Neural progenitor cell (in vitro differentiated cells): ENCODE results near the gene HEATR5A. TPM values are rescaled to one million over a fixed set of nuclear protein-coding genes. Genes with fewer than 3 reads are reported as not detected.
A peak's percentile ranks its signal among the peaks of the same experiment; 100 is the strongest.

ENCODE experiments used
- DNase-seq: peaks from one replicate; pipeline ENCODE4 v3.0.0-alpha.2; 2016; ENCODE audit warnings: low spot score
- H2AFZ ChIP-seq: fragments of 200-600 bp; sonication (generic); replicated peaks from 2 replicates; pipeline ENCODE4 v1.6.1; 2016; ENCODE audit warnings: antibody characterized with exemption
- H3F3A ChIP-seq: fragments of 200-600 bp; sonication (generic); 2 replicates; pipeline ENCODE4 v1.6.1; 2016; ENCODE audit warnings: antibody characterized with exemption, low read depth
- H3K27ac ChIP-seq: fragments of 200-600 bp; sonication (generic); 2 replicates; pipeline ENCODE4 v1.5.1; 2016; ENCODE audit warnings: mild to moderate bottlenecking
- H3K27me3 ChIP-seq: fragments of 200-600 bp; sonication (generic); 2 replicates; pipeline ENCODE4 v1.6.1; 2016; ENCODE audit warnings: mild to moderate bottlenecking, moderate library complexity
- H3K36me3 ChIP-seq: fragments of 200-600 bp; sonication (generic); 2 replicates; pipeline ENCODE4 v1.5.1; 2016
- H3K4me1 ChIP-seq: fragments of 200-600 bp; sonication (generic); 2 replicates; pipeline ENCODE4 v1.6.1; 2016; ENCODE audit warnings: mixed run types
- H3K4me2 ChIP-seq: fragments of 200-600 bp; sonication (generic); 2 replicates; pipeline ENCODE4 v1.6.1; 2016
- H3K4me3 ChIP-seq: fragments of 200-600 bp; sonication (generic); 2 replicates; pipeline ENCODE4 v1.5.1; 2016
- H3K79me2 ChIP-seq: fragments of 200-600 bp; sonication (generic); 2 replicates; pipeline ENCODE4 v1.6.1; 2016; ENCODE audit warnings: low read depth
- H3K9ac ChIP-seq: fragments of 200-600 bp; sonication (generic); 2 replicates; pipeline ENCODE4 v1.6.1; 2016
- H3K9me3 ChIP-seq: fragments of 200-600 bp; sonication (generic); 2 replicates; pipeline ENCODE4 v1.5.1; 2016; ENCODE audit warnings: low read depth
- H4K20me1 ChIP-seq: fragments of 200-600 bp; sonication (generic); 2 replicates; pipeline ENCODE4 v1.6.1; 2016; ENCODE audit warnings: low read depth
- H3K27ac Mint-ChIP-seq: 3 replicates; pipeline ENCODE4 v1.8.0; 2021; ENCODE audit warnings: mixed read lengths
- H3K27me3 Mint-ChIP-seq: 2 replicates; pipeline ENCODE4 v1.8.0; 2022; ENCODE audit warnings: low read depth, mild to moderate bottlenecking, inconsistent platforms, moderate library complexity, mixed read lengths; ENCODE audit not compliant: insufficient read depth
- H3K36me3 Mint-ChIP-seq: 3 replicates; pipeline ENCODE4 v1.8.0; 2021; ENCODE audit warnings: mixed read lengths
- H3K4me1 Mint-ChIP-seq: 3 replicates; pipeline ENCODE4 v1.8.0; 2021; ENCODE audit warnings: mixed read lengths
- H3K4me3 Mint-ChIP-seq: 3 replicates; pipeline ENCODE4 v1.8.0; 2021; ENCODE audit warnings: mild to moderate bottlenecking, moderate library complexity, mixed read lengths
- H3K9me3 Mint-ChIP-seq: 3 replicates; pipeline ENCODE4 v1.8.0; 2020; ENCODE audit warnings: mixed read lengths
- CTCF ChIP-seq: fragments of 200-600 bp; sonication (generic); IDR thresholded peaks from 2 replicates; pipeline ENCODE4 v1.5.1; 2017; ENCODE audit warnings: antibody characterized with exemption, mild to moderate bottlenecking
- EZH2 ChIP-seq: fragments of 200-600 bp; sonication (generic); IDR thresholded peaks from 2 replicates; pipeline ENCODE4 v1.6.1; 2017; ENCODE audit warnings: antibody characterized with exemption, mild to moderate bottlenecking, moderate library complexity
- EZH2phosphoT487 ChIP-seq: fragments of 200-600 bp; sonication (generic); IDR thresholded peaks from 2 replicates; pipeline ENCODE4 v1.6.1; 2017; ENCODE audit warnings: antibody characterized with exemption
- total RNA-seq: library from RNA; depleted of rRNA; stranded (reverse); fragments of >200 nt; gene quantifications from 2 replicates; pipeline ENCODE4 v1.2.3, GENCODE V29; 2015; ENCODE audit warnings: low replicate concordance

HEATR5A gene
- total RNA-seq, 1 donor from 2014 or later = 34.7 TPM

GRCh38 chr14:31419179-31419966, 977 bp downstream of the HEATR5A start:
- H3K27me3 Mint-ChIP-seq = peaks cover 2% of the 10 kb centered on the region
- Histone ChIP-seq H3K9ac (peak overlapping the region; percentile 53), H4K20me1 (no peaks in the 10 kb centered on the region), H3K27ac (peak overlapping the region; percentile 67), H2AFZ (peak overlapping the region; percentile 85), H3K4me1 (peaks cover 13% of the 10 kb centered on the region), H3K79me2 (peaks cover 43% of the 10 kb centered on the region), H3K27me3 (no peaks in the 10 kb centered on the region), H3K36me3 (no peaks in the 10 kb centered on the region), H3K4me2 (peak overlapping the region; percentile 88), H3K9me3 (no peaks in the 10 kb centered on the region), H3F3A (peaks cover 22% of the 10 kb centered on the region), H3K4me3 (peak overlapping the region; percentile 90)
- H3K9me3 Mint-ChIP-seq = no peaks in the 10 kb centered on the region
- H3K36me3 Mint-ChIP-seq = no peaks in the 10 kb centered on the region
- DNase-seq = no peak
- H3K4me1 Mint-ChIP-seq = peaks cover 13% of the 10 kb centered on the region
- no peak overlapping the region for H3K27ac Mint-ChIP-seq
- H3K4me3 Mint-ChIP-seq = peak overlapping the region; percentile 97
- TF ChIP-seq EZH2 (no peak), CTCF (no peak), EZH2phosphoT487 (no peak)

GRCh38 chr14:31418440-31418839, 1.9 kb downstream of the HEATR5A start:
- DNase-seq = no peak
- Histone ChIP-seq H3K27me3 (no peaks in the 10 kb centered on the region), H3K27ac (no peak overlapping the region), H4K20me1 (no peaks in the 10 kb centered on the region), H3K79me2 (peaks cover 51% of the 10 kb centered on the region), H3K4me2 (peak overlapping the region; percentile 88), H2AFZ (no peak overlapping the region), H3K4me1 (peaks cover 13% of the 10 kb centered on the region), H3K9me3 (no peaks in the 10 kb centered on the region), H3K36me3 (no peaks in the 10 kb centered on the region), H3K4me3 (no peak overlapping the region), H3K9ac (no peak overlapping the region), H3F3A (peaks cover 22% of the 10 kb centered on the region)
- Mint-ChIP-seq H3K9me3 (no peaks in the 10 kb centered on the region), H3K27ac (no peak overlapping the region), H3K4me1 (peaks cover 13% of the 10 kb centered on the region), H3K36me3 (no peaks in the 10 kb centered on the region), H3K4me3 (peak overlapping the region; percentile 48), H3K27me3 (peaks cover 2% of the 10 kb centered on the region)
- TF ChIP-seq EZH2 = no peak
- no peak for TF ChIP-seq EZH2phosphoT487
- TF ChIP-seq CTCF = no peak

GRCh38 chr14:31414190-31414833, 6.0 kb downstream of the HEATR5A start:
- no peak for TF ChIP-seq EZH2phosphoT487
- no peak for TF ChIP-seq CTCF
- no peak for TF ChIP-seq EZH2
- peaks cover 29% of the 10 kb centered on the region for H3K4me1 ChIP-seq
- Mint-ChIP-seq H3K9me3 (no peaks in the 10 kb centered on the region), H3K27ac (no peak overlapping the region), H3K4me1 (peaks cover 11% of the 10 kb centered on the region), H3K36me3 (peaks cover 2% of the 10 kb centered on the region), H3K27me3 (no peaks in the 10 kb centered on the region), H3K4me3 (no peak overlapping the region)
- no peak for DNase-seq
- H4K20me1 ChIP-seq = no peaks in the 10 kb centered on the region
- no peak overlapping the region for H3K9ac ChIP-seq
- H3K27ac ChIP-seq = no peak overlapping the region
- no peaks in the 10 kb centered on the region for H3K9me3 ChIP-seq
- H3F3A ChIP-seq = peaks cover 12% of the 10 kb centered on the region
- H3K27me3 ChIP-seq = no peaks in the 10 kb centered on the region
- H3K4me3 ChIP-seq = no peak overlapping the region
- no peaks in the 10 kb centered on the region for H3K36me3 ChIP-seq
- peaks cover 72% of the 10 kb centered on the region for H3K79me2 ChIP-seq
- no peak overlapping the region for H3K4me2 ChIP-seq
- no peak overlapping the region for H2AFZ ChIP-seq
